Progenitor cell of endocrine pancreas (in vitro differentiated cells): ENCODE data around the gene CACHD1. TPM values are rescaled to one million over a fixed set of nuclear protein-coding genes. Genes with fewer than 3 reads are reported as not detected.

Experiments used
- DNase-seq: peaks from one replicate; pipeline ENCODE4 v3.0.0; 2021; ENCODE audit warnings: low spot score; ENCODE audit not compliant: unreplicated experiment
- H3K27ac Mint-ChIP-seq: 2 replicates; pipeline ENCODE4 v1.8.0; 2021; ENCODE audit warnings: mild to moderate bottlenecking, moderate library complexity, mixed read lengths
- H3K27me3 Mint-ChIP-seq: 2 replicates; pipeline ENCODE4 v1.8.0; 2021; ENCODE audit warnings: mixed read lengths
- H3K36me3 Mint-ChIP-seq: 2 replicates; pipeline ENCODE4 v1.8.0; 2022; ENCODE audit warnings: mixed read lengths; ENCODE audit not compliant: insufficient read depth
- H3K4me1 Mint-ChIP-seq: 2 replicates; pipeline ENCODE4 v1.8.0; 2021; ENCODE audit warnings: low read depth, mixed read lengths
- H3K4me3 Mint-ChIP-seq: 2 replicates; pipeline ENCODE4 v1.8.0; 2021; ENCODE audit warnings: low read depth, mild to moderate bottlenecking, moderate library complexity, mixed read lengths
- H3K9me3 Mint-ChIP-seq: 2 replicates; pipeline ENCODE4 v1.8.0; 2021; ENCODE audit warnings: low read depth, mixed read lengths
- CTCF ChIP-seq: fragments of 200-600 bp; sonication (generic); IDR thresholded peaks from one replicate; pipeline ENCODE4 v1.5.0; 2021; ENCODE audit warnings: antibody characterized with exemption, mild to moderate bottlenecking; ENCODE audit not compliant: unreplicated experiment
- total RNA-seq: library from RNA; stranded (reverse); gene quantifications from 2 replicates; pipeline ENCODE4 v1.2.1, GENCODE V29; 2021

The CACHD1 gene
- total RNA-seq, 1 donor from 2014 or later = 36.0 TPM

GRCh38 chr1:64575881-64576676, 106.2 kb downstream of the CACHD1 start:
- no peak overlapping the region for H3K27ac Mint-ChIP-seq
- no peak for DNase-seq
- H3K4me1 Mint-ChIP-seq = peaks cover 22% of the 10 kb centered on the region
- TF ChIP-seq CTCF = no peak
- no peaks in the 10 kb centered on the region for H3K9me3 Mint-ChIP-seq
- no peak overlapping the region for H3K4me3 Mint-ChIP-seq
- H3K27me3 Mint-ChIP-seq = no peaks in the 10 kb centered on the region
- no peaks in the 10 kb centered on the region for H3K36me3 Mint-ChIP-seq

GRCh38 chr1:64578270-64578973, 108.5 kb downstream of the CACHD1 start:
- no peak for TF ChIP-seq CTCF
- DNase-seq = no peak
- H3K27ac Mint-ChIP-seq = no peak overlapping the region
- no peaks in the 10 kb centered on the region for H3K36me3 Mint-ChIP-seq
- H3K4me3 Mint-ChIP-seq = no peak overlapping the region
- H3K4me1 Mint-ChIP-seq = peaks cover 11% of the 10 kb centered on the region
- no peaks in the 10 kb centered on the region for H3K9me3 Mint-ChIP-seq
- H3K27me3 Mint-ChIP-seq = no peaks in the 10 kb centered on the region

GRCh38 chr1:64579767-64580166, 109.8 kb downstream of the CACHD1 start:
- H3K9me3 Mint-ChIP-seq = no peaks in the 10 kb centered on the region
- H3K4me3 Mint-ChIP-seq = no peak overlapping the region
- no peak overlapping the region for H3K27ac Mint-ChIP-seq
- H3K4me1 Mint-ChIP-seq = peaks cover 8% of the 10 kb centered on the region
- no peak for TF ChIP-seq CTCF
- H3K36me3 Mint-ChIP-seq = no peaks in the 10 kb centered on the region
- H3K27me3 Mint-ChIP-seq = no peaks in the 10 kb centered on the region
- DNase-seq = no peak

GRCh38 chr1:64581135-64581842, 111.4 kb downstream of the CACHD1 start:
- Mint-ChIP-seq H3K4me1 (peaks cover 16% of the 10 kb centered on the region), H3K27ac (no peak overlapping the region)

More at GRCh38 chr1:64581135-64581842, 111.4 kb downstream of the CACHD1 start:
- TF ChIP-seq CTCF = no peak
- no peaks in the 10 kb centered on the region for H3K36me3 Mint-ChIP-seq
- H3K4me3 Mint-ChIP-seq = no peak overlapping the region
- H3K9me3 Mint-ChIP-seq = no peaks in the 10 kb centered on the region
- H3K27me3 Mint-ChIP-seq = no peaks in the 10 kb centered on the region
- DNase-seq = no peak
